GM10266 (cell line): ENCODE results near the gene EAF2.

ENCODE experiments used
- DNase-seq: peaks from one replicate; pipeline ENCODE4 v3.0.0; 2012; ENCODE audit errors: extremely low spot score
- CTCF ChIP-seq: IDR thresholded peaks from 2 replicates; pipeline ENCODE4 v1.5.1; 2012; ENCODE audit warnings: mild to moderate bottlenecking, low read depth; ENCODE audit not compliant: control insufficient read depth, insufficient read depth; ENCODE audit errors: missing control alignments

The EAF2 gene

GRCh38 chr3:121894301-121894990 lies 59.4 kb downstream of the EAF2 start, which contains the start of gene SLC15A2:
Gene SLC15A2, plus strand, starts transcription at chr3:121894401. Its CDS starts 76 bp downstream, at chr3:121894477.
- DNase-seq = no peak

GRCh38 chr3:121895121-121895520 lies 60.1 kb downstream of the EAF2 start:
- TF ChIP-seq CTCF = no peak
- DNase-seq = no peak

More at GRCh38 chr3:121894301-121894990, 59.4 kb downstream of the EAF2 start, which contains the start of gene SLC15A2:
- no peak for TF ChIP-seq CTCF

GRCh38 chr3:121895736-121896135 lies 60.7 kb downstream of the EAF2 start:
- TF ChIP-seq CTCF = no peak
- DNase-seq = no peak

- DNase-seq = no peak
- TF ChIP-seq CTCF = no peak
These were observed 61.8 kb downstream of the EAF2 start for GRCh38 chr3:121896823-121897222.

GRCh38 chr3:121897296-121897695 lies 62.3 kb downstream of the EAF2 start:
- DNase-seq = no peak
- TF ChIP-seq CTCF = no peak

- DNase-seq = no peak
- no peak for TF ChIP-seq CTCF
These were observed 78.4 kb downstream of the EAF2 start for GRCh38 chr3:121913305-121913990.
